ENCODE results near the gene TLCD1. TPM values are rescaled to one million over a fixed set of nuclear protein-coding genes. Genes with fewer than 3 reads are reported as not detected.

The TLCD1 gene
- total and polyA plus RNA-seq, 2 of the 8 experiments (the other 6 are each of a cell fraction or from before 2014, with no cell fraction given), result 40.7 to 128 TPM

GRCh38 chr17:28702752-28703150 lies 23.3 kb downstream of the TLCD1 start (continued):
- TF ChIP-seq EGR1 (IDR thresholded peaks at IDR 0.05; ENCODE audit: borderline replicate concordance, low read depth, low read length), result no peak
- no peak for TF ChIP-seq CREB1 (IDR thresholded peaks at IDR 0.05)
- no peak for TF ChIP-seq CTBP2 (IDR thresholded peaks at IDR 0.05; ENCODE audit: borderline replicate concordance, insufficient read depth, insufficient read length, low read length)
- TF ChIP-seq BACH1 (IDR thresholded peaks at IDR 0.05; ENCODE audit: low read length), result no peak
- TF ChIP-seq CHD1 (IDR thresholded peaks at IDR 0.05; ENCODE audit: low read depth, low read length), result no peak
- no peak for TF ChIP-seq SP2 (IDR thresholded peaks at IDR 0.05; ENCODE audit: low read length)
